GM21390 (cell line): Measurements from ENCODE around the gene SLC27A2.

Experiments
- ATAC-seq: cut with Tn5 transposase; IDR thresholded peaks from one replicate; pipeline ENCODE4 v1.9.1; 2021; ENCODE audit not compliant: unreplicated experiment

SLC27A2 gene

DNA sequence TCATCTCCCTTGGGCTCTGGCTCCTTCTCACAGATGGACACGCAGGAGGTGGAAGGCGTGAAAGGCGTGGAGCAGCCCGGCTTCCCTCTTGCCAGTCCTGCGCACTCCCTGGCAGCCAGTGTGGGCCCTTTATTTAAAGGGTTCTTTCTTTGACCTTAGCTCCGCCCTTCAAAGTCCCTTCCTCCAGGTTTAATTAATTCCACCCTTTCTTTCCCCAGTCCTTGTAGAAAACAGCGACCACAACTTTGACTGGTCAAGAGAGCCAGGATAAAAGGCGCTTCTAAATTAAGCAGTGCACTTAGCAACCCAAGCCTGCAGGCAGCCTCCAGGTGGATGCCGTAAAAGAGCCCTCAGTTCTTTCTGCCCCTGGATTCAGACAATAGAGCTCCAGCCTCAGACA lies 83.6 kb downstream of the SLC27A2 start, which contains the start of gene HDC:
TSS of gene HDC (minus strand) at position 107 of the 400 bp plus-strand sequence. CDS start at position 4, 103 bp downstream.
- ATAC-seq = no peak

GRCh38 chr15:50267577-50267976 lies 85.6 kb downstream of the SLC27A2 start:
- no peak for ATAC-seq

DNA sequence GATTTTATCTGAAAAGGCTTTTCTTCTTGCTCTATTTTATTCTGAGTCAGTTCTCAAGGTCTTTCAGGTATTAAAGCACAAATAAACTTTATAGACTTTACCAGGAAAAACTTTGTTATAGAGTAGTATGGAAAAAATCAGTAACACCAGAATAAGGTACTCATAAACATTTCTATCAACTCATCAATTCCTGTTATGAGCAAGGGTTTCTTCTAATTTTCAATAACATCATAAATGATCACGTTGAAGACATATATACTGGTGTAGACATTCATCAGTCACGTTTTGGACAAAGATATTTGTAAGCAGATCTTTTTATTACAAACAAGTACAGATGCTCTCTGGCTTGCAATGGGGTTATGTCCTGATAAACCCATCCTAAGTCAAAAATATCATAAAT lies 93.1 kb downstream of the SLC27A2 start:
- ATAC-seq = no peak

DNA sequence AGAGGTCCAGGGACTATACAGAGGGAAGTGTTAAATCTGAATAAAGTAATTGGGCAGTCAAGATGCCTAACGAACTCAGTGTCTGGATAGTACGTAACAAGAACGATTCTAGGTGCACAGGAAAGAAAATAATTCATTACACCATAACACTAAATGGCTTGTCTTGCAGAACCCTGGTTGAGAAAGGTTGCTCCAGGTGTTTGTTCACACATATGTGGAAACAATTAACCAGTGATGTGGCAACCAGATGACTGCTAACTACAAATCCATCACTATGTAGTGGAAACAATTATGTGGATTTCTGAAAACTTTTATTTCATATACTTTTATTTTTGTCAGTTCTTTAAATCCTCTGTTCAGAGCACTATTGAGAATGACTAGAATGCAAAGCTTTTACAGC lies 93.9 kb downstream of the SLC27A2 start:
- no peak for ATAC-seq

DNA sequence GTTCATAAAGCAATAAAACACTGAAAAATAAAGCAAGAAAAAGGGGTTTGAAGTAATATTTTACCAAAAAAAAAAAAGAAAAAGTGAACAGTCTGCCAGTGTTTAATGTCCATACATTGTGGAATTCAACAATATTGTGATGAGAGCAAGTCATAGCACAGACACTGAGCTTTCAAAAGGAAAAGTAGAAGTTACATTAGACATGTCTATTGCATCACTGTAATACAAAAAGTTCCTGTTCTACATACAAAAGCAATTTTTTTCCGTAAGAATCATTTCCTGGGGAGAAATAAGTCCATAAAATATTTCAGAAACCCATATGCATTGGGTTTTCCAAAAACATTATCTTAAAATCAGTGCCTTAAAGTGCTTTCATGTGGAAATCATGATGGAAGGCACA lies 95.4 kb downstream of the SLC27A2 start:
- ATAC-seq = no peak

DNA sequence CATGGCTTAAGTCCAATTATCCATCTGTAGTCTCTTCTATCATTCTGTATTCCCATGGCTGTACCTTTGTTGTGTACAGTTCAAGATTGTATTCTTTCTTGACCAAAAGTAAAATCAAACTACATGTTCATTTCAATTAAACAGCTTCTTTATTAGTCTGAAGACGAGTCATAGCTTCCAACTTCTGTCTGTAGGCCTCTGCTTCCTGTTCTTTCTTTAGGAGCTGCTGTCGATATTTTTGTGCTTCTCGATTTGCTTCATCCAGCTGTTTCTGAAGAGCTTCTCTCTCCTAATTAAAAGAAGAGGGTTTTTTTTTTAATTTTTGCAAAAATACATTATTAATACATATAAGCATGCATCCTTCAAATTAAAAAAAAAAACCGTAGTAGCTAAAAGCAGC lies 96.5 kb downstream of the SLC27A2 start:
- no peak for ATAC-seq

- ATAC-seq = no peak
These were observed 98.3 kb downstream of the SLC27A2 start for GRCh38 chr15:50280271-50280670.

- no peak for ATAC-seq
These were observed 99.4 kb downstream of the SLC27A2 start for GRCh38 chr15:50281427-50281826.
